ENCODE results near the gene NXT1.

DNA sequence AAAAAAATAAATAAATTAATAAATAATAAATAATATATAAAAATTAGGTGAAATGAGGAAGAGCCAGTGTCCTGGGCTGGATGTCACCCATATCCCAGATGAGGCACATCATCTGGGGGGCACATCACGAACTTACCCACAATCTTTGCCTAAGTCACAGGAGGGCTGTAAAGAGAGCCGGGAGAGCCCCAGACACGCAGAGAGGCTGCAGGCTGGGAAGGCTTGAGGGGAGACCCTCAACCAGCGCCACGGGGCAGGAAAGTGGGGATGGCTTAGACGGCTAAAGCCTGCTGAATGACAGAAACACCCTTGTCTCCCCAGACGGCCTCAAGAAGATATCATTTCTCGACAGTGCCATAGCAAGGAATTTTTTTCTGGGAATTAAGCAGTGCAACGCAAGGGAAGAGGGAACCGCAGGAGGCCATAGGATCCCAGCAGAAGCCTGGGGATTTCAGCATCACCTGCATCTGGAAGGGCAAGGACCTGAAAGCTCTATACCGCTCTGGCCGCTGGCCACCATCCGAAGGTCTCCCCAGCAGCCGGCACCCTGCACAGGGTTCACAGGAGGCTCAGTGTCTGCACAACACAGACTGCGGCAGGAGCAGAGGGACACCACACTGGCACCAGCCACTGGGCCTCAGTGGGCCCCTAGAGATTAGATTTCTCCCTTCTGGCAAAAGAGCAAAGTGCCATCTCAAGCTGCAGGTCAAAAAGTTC lies 22.8 kb upstream of the NXT1 start:
- TF ChIP-seq EP300 (IDR thresholded peaks at IDR 0.05) (no peak), POLR2A (IDR thresholded peaks at IDR 0.05) (no peak)
- TF ChIP-seq, protein P1, sequence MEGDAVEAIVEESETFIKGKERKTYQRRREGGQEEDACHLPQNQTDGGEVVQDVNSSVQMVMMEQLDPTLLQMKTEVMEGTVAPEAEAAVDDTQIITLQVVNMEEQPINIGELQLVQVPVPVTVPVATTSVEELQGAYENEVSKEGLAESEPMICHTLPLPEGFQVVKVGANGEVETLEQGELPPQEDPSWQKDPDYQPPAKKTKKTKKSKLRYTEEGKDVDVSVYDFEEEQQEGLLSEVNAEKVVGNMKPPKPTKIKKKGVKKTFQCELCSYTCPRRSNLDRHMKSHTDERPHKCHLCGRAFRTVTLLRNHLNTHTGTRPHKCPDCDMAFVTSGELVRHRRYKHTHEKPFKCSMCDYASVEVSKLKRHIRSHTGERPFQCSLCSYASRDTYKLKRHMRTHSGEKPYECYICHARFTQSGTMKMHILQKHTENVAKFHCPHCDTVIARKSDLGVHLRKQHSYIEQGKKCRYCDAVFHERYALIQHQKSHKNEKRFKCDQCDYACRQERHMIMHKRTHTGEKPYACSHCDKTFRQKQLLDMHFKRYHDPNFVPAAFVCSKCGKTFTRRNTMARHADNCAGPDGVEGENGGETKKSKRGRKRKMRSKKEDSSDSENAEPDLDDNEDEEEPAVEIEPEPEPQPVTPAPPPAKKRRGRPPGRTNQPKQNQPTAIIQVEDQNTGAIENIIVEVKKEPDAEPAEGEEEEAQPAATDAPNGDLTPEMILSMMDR (IDR thresholded peaks at IDR 0.05): no peak
